SK-MEL-5 (cell line): ENCODE data around the gene EXPH5. TPM values are rescaled to one million over a fixed set of nuclear protein-coding genes. Genes with fewer than 3 reads are reported as not detected.

Experiments
- DNase-seq: peaks from one replicate; pipeline ENCODE4 v3.0.0-alpha.2; 2016; ENCODE audit warnings: low read depth, low spot score
- in situ Hi-C: cut with HindIII; loops from 2 replicates; pipeline ENCODE4 v1.10.0; 2016; ENCODE audit warnings: low sequenced_read_pairs, high pct_unique_total_duplicates, low pct_unique_long_range_greater_than_20kb
- total RNA-seq: library from RNA; depleted of rRNA; stranded (reverse); fragments of >200 nt; shearing (Covaris generic); gene quantifications from 2 replicates; pipeline ENCODE4 v1.2.3, GENCODE V29; 2014

Gene EXPH5
- total RNA-seq, 1 experiment from 2014 or later = 0.71 TPM

GRCh38 chr11:108543316-108543964 is 50.1 kb downstream of the EXPH5 start:
- DNase-seq = no peak
- in situ Hi-C loops = no loop called here

GRCh38 chr11:108541531-108541930 is 52.0 kb downstream of the EXPH5 start:
- in situ Hi-C loops = no loop called here
- DNase-seq = no peak

GRCh38 chr11:108538502-108538901 is 55.1 kb downstream of the EXPH5 start:
- no peak for DNase-seq
- in situ Hi-C loops = no loop called here

- DNase-seq = no peak
- in situ Hi-C loops = no loop called here
Observed at GRCh38 chr11:108538022-108538424, 55.5 kb downstream of the EXPH5 start.

- in situ Hi-C loops = no loop called here
- DNase-seq = no peak
Observed at GRCh38 chr11:108536783-108537182, 56.8 kb downstream of the EXPH5 start.

GRCh38 chr11:108535384-108535955 is 58.1 kb downstream of the EXPH5 start:
- in situ Hi-C loops = no loop called here
- no peak for DNase-seq

- DNase-seq = no peak
- in situ Hi-C loops = no loop called here
Observed at GRCh38 chr11:108534274-108534882, 59.2 kb downstream of the EXPH5 start.

GRCh38 chr11:108530426-108530825 is 63.1 kb downstream of the EXPH5 start:
- in situ Hi-C loops = no loop called here
- DNase-seq = no peak

GRCh38 chr11:108527382-108527781 is 66.2 kb downstream of the EXPH5 start:
- DNase-seq = no peak
- in situ Hi-C loops = no loop called here

GRCh38 chr11:108525161-108525560 is 68.4 kb downstream of the EXPH5 start:
- DNase-seq = no peak

GRCh38 chr11:108524422-108524821 is 69.1 kb downstream of the EXPH5 start:
- DNase-seq = no peak
- in situ Hi-C loops = no loop called here

More at GRCh38 chr11:108525161-108525560, 68.4 kb downstream of the EXPH5 start:
- in situ Hi-C loops = no loop called here

- in situ Hi-C loops = no loop called here
- no peak for DNase-seq
Observed at GRCh38 chr11:108522318-108522717, 71.2 kb downstream of the EXPH5 start.

- in situ Hi-C loops = no loop called here
- no peak for DNase-seq
Observed at GRCh38 chr11:108518581-108518980, 75.0 kb downstream of the EXPH5 start.

GRCh38 chr11:108516125-108516524 is 77.4 kb downstream of the EXPH5 start:
- DNase-seq = no peak
- in situ Hi-C loops = no loop called here

GRCh38 chr11:108512708-108513107 is 80.9 kb downstream of the EXPH5 start:
- DNase-seq = no peak
- in situ Hi-C loops = no loop called here

- in situ Hi-C loops = no loop called here
- DNase-seq = no peak
Observed at GRCh38 chr11:108511851-108512474, 81.6 kb downstream of the EXPH5 start.

- in situ Hi-C loops = no loop called here
- peak; percentile 1 for DNase-seq
Observed at GRCh38 chr11:108508653-108509593, 84.6 kb downstream of the EXPH5 start.

- no peak for DNase-seq
- in situ Hi-C loops = no loop called here
Observed at GRCh38 chr11:108501396-108501795, 92.2 kb downstream of the EXPH5 start.
